H9 (cell line): Measurements from ENCODE around the gene CD79A. TPM values are rescaled to one million over a fixed set of nuclear protein-coding genes. Genes with fewer than 3 reads are reported as not detected.
A peak's percentile ranks its signal among the peaks of the same experiment; 100 is the strongest.

Experiments used
- DNase-seq: peaks from one replicate; pipeline ENCODE4 v3.0.0-alpha.2; 2017
- H2AFZ ChIP-seq: one replicate; pipeline ENCODE4 v1.6.1; 2013; ENCODE audit warnings: mild to moderate bottlenecking, low read length, control low read depth, moderate library complexity
- H2AK5ac ChIP-seq: 2 replicates; pipeline ENCODE4 v1.6.1; 2013; ENCODE audit warnings: low read length, control low read depth, mixed read lengths; ENCODE audit not compliant: insufficient read length
- H2BK120ac ChIP-seq: one replicate; pipeline ENCODE4 v1.6.1; 2013; ENCODE audit warnings: low read depth, mild to moderate bottlenecking, low read length, control low read depth, inconsistent platforms; ENCODE audit not compliant: poor library complexity, severe bottlenecking
- H2BK12ac ChIP-seq: 2 replicates; pipeline ENCODE4 v1.6.1; 2013; ENCODE audit warnings: low read length, control low read depth, mixed read lengths, low read depth; ENCODE audit not compliant: insufficient read length
- H2BK15ac ChIP-seq: 2 replicates; pipeline ENCODE4 v1.6.1; 2013; ENCODE audit warnings: low read depth, low read length, control low read depth
- H2BK20ac ChIP-seq: one replicate; pipeline ENCODE4 v1.6.1; 2013; ENCODE audit warnings: low read depth, mild to moderate bottlenecking, low read length, control low read depth, inconsistent platforms; ENCODE audit not compliant: poor library complexity, severe bottlenecking
- H2BK5ac ChIP-seq: 2 replicates; pipeline ENCODE4 v1.6.1; 2013; ENCODE audit warnings: low read length, control low read depth, mixed read lengths; ENCODE audit not compliant: insufficient read length
- H3K14ac ChIP-seq: 2 replicates; pipeline ENCODE4 v1.6.1; 2013; ENCODE audit warnings: low read length, control low read depth; ENCODE audit not compliant: insufficient read depth
- H3K18ac ChIP-seq: 2 replicates; pipeline ENCODE4 v1.6.1; 2013; ENCODE audit warnings: low read depth, mild to moderate bottlenecking, mixed read lengths, low read length, control low read depth; ENCODE audit not compliant: insufficient read length
- H3K23ac ChIP-seq: 2 replicates; pipeline ENCODE4 v1.6.1; 2013; ENCODE audit warnings: low read length, control low read depth, mixed read lengths, low read depth; ENCODE audit not compliant: insufficient read length
- H3K23me2 ChIP-seq: 2 replicates; pipeline ENCODE4 v1.6.1; 2013; ENCODE audit warnings: low read depth, mild to moderate bottlenecking, mixed read lengths, low read length, control low read depth; ENCODE audit not compliant: insufficient read length, poor library complexity, severe bottlenecking
- H3K27ac ChIP-seq: 2 replicates; pipeline ENCODE4 v1.5.1; 2013; ENCODE audit warnings: low read length, control low read depth, mixed read lengths, low read depth; ENCODE audit not compliant: insufficient read length
- H3K27me3 ChIP-seq: 2 replicates; pipeline ENCODE4 v1.6.1; 2013; ENCODE audit warnings: low read length, control low read depth, inconsistent platforms; ENCODE audit not compliant: insufficient read depth
- H3K4ac ChIP-seq: 2 replicates; pipeline ENCODE4 v1.6.1; 2013; ENCODE audit warnings: low read depth, mild to moderate bottlenecking, control low read depth, inconsistent platforms, low read length, moderate library complexity
- H3K4me1 ChIP-seq: 2 replicates; pipeline ENCODE4 v1.6.1; 2013; ENCODE audit warnings: low read length, control low read depth, inconsistent platforms; ENCODE audit not compliant: insufficient read depth
- H3K4me2 ChIP-seq: 2 replicates; pipeline ENCODE4 v1.6.1; 2013; ENCODE audit warnings: low read length, control low read depth, mixed read lengths; ENCODE audit not compliant: insufficient read length, insufficient read depth
- H3K56ac ChIP-seq: 2 replicates; pipeline ENCODE4 v1.6.1; 2013; ENCODE audit warnings: low read depth, mild to moderate bottlenecking, mixed read lengths, low read length, control low read depth; ENCODE audit not compliant: insufficient read length
- H3K79me1 ChIP-seq: 2 replicates; pipeline ENCODE4 v1.6.1; 2013; ENCODE audit warnings: low read depth, mild to moderate bottlenecking, moderate library complexity, low read length, control low read depth, inconsistent platforms; ENCODE audit not compliant: insufficient read depth, poor library complexity, severe bottlenecking
- H3K79me2 ChIP-seq: 2 replicates; pipeline ENCODE4 v1.6.1; 2013; ENCODE audit warnings: low read length, control low read depth, inconsistent platforms; ENCODE audit not compliant: insufficient read depth
- H3K9ac ChIP-seq: 2 replicates; pipeline ENCODE4 v1.6.1; 2013; ENCODE audit warnings: low read length, control low read depth, mixed read lengths; ENCODE audit not compliant: insufficient read length; ENCODE audit errors: extremely low read depth
- H3K9me3 ChIP-seq: one replicate; pipeline ENCODE4 v1.6.1; 2013; ENCODE audit warnings: low read depth, low read length, inconsistent platforms; ENCODE audit not compliant: control insufficient read depth
- H3T11ph ChIP-seq: one replicate; pipeline ENCODE4 v1.6.1; 2013; ENCODE audit warnings: mild to moderate bottlenecking, low read length, control low read depth, inconsistent platforms
- H4K20me1 ChIP-seq: one replicate; pipeline ENCODE4 v1.6.1; 2013; ENCODE audit not compliant: control insufficient read depth, insufficient read length, insufficient read depth
- H4K5ac ChIP-seq: 2 replicates; pipeline ENCODE4 v1.6.1; 2013; ENCODE audit warnings: low read depth, mild to moderate bottlenecking, mixed read lengths, low read length, control low read depth; ENCODE audit not compliant: insufficient read length
- H4K8ac ChIP-seq: replicated peaks from 2 replicates; pipeline ENCODE4 v1.6.1; 2013; ENCODE audit warnings: low read length, control low read depth, mixed read lengths, low read depth; ENCODE audit not compliant: insufficient read length
- H4K91ac ChIP-seq: 2 replicates; pipeline ENCODE4 v1.6.1; 2013; ENCODE audit warnings: low read depth, mild to moderate bottlenecking, moderate library complexity, mixed read lengths, low read length, control low read depth; ENCODE audit not compliant: insufficient read length
- H3K27ac Mint-ChIP-seq, 3 experiments: 2 replicates in 2 of 3; 3 replicates in 1 of 3; pipeline ENCODE4 v1.8.0; 2020 to 2021; ENCODE audit warnings: mixed read lengths in 3 of 3, mild to moderate bottlenecking in 1 of 3, moderate library complexity in 1 of 3
- H3K27me3 Mint-ChIP-seq: 2 replicates; pipeline ENCODE4 v1.8.0; 2021; ENCODE audit warnings: low read depth, mild to moderate bottlenecking, moderate library complexity, mixed read lengths
- H3K36me3 Mint-ChIP-seq, 3 experiments: 2 replicates in 2 of 3; 3 replicates in 1 of 3; pipeline ENCODE4 v1.8.0; 2020 to 2021; ENCODE audit warnings: low read depth in 3 of 3, mixed read lengths in 3 of 3; ENCODE audit not compliant: insufficient read depth in 1 of 3
- H3K4me1 Mint-ChIP-seq, 2 experiments: 2 replicates each; pipeline ENCODE4 v1.8.0; 2020; ENCODE audit warnings: mixed read lengths in 2 of 2
- H3K4me3 Mint-ChIP-seq, 2 experiments: 2 replicates in 1 of 2; 3 replicates in 1 of 2; pipeline ENCODE4 v1.8.0; 2020 to 2021; ENCODE audit warnings: mild to moderate bottlenecking in 2 of 2, mixed read lengths in 2 of 2, moderate library complexity in 1 of 2
- H3K9me3 Mint-ChIP-seq, 2 experiments: 2 replicates in 1 of 2; 3 replicates in 1 of 2; pipeline ENCODE4 v1.8.0; 2020; ENCODE audit warnings: mild to moderate bottlenecking in 2 of 2, mixed read lengths in 2 of 2, moderate library complexity in 1 of 2
- CTCF ChIP-seq: fragments of 200-600 bp; sonication (generic); conservative IDR thresholded peaks from 3 replicates; pipeline ENCODE4 v1.8.0; 2021; ENCODE audit warnings: antibody characterized with exemption, mild to moderate bottlenecking
- WGBS: extraction: QIAGEN DNeasy Blood & Tissue Kit; methylation state at CpG from one replicate; pipeline ENCODE4 v1.1.7; 2013; ENCODE audit warnings: missing lambda C conversion rate, low lambda C conversion rate, mixed read lengths; ENCODE audit not compliant: insufficient read length; ENCODE audit errors: extremely low coverage; 5-methylcytosine and 5-hydroxymethylcytosine counted together
- total RNA-seq: library from RNA; stranded (reverse); gene quantifications from 2 replicates; pipeline ENCODE4 v1.2.1, GENCODE V29; 2021

Gene CD79A
- total RNA-seq, 1 experiment from 2014 or later: 0.22 TPM

- Histone ChIP-seq H3K4me2 (no peak overlapping the region), H3K23me2 (no peaks in the 10 kb centered on the region), H3K79me1 (no peaks in the 10 kb centered on the region), H2BK15ac (no peak overlapping the region), H3K9me3 (no peaks in the 10 kb centered on the region), H4K8ac (no peak overlapping the region), H3K18ac (no peak overlapping the region), H4K20me1 (no peaks in the 10 kb centered on the region), H2BK5ac (no peak overlapping the region), H2AK5ac (no peak overlapping the region), H3K56ac (no peak overlapping the region), H3T11ph (no peak overlapping the region), H3K9ac (no peak overlapping the region), H4K91ac (no peak overlapping the region), H4K5ac (no peak overlapping the region), H2AFZ (no peak overlapping the region), H3K23ac (no peak overlapping the region), H3K4me1 (no peaks in the 10 kb centered on the region; the same call in 1 of the 2 replicates), H3K14ac (no peak overlapping the region), H3K27ac (no peak overlapping the region), H3K4ac (no peak overlapping the region), H2BK20ac (no peak overlapping the region), H3K79me2 (0 out of 2 replicates have a peak, but pooled peaks cover 2% of the 10 kb centered on the region), H2BK12ac (no peak overlapping the region), H3K27me3 (no peaks in the 10 kb centered on the region), H2BK120ac (no peak overlapping the region)
- peak; percentile 57 for TF ChIP-seq CTCF
- no peaks in the 10 kb centered on the region; the same call in 1 of the 2 replicates for H3K27me3 Mint-ChIP-seq
- WGBS: no CpG with 5 or more reads among the region's 19 CpGs
- H3K4me3 Mint-ChIP-seq: no peak overlapping the region; a peak in 1 of 5 replicates
- DNase-seq: no peak
- no peaks in the 10 kb centered on the region for H3K9me3 Mint-ChIP-seq
- H3K4me1 Mint-ChIP-seq: peaks cover 0 to 32% of the 10 kb centered on the region in 2 experiments; a peak in 2 of 4 replicates
- H3K27ac Mint-ChIP-seq: peak overlapping the region in 2 of 3 experiments; percentile 32 to 46; a peak in 2 of 7 replicates
- H3K36me3 Mint-ChIP-seq: peaks cover 11 to 40% (median 36%) of the 10 kb centered on the region in 3 experiments; a peak in 6 of 7 replicates
Observed at GRCh38 chr19:41895745-41896580, 18.9 kb downstream of the CD79A start.
